ENCODE data around the gene FSD2. TPM values are rescaled to one million over a fixed set of nuclear protein-coding genes. Genes with fewer than 3 reads are reported as not detected.

FSD2 gene
- total RNA-seq, 4 donors from 2014 or later = not detected

DNA sequence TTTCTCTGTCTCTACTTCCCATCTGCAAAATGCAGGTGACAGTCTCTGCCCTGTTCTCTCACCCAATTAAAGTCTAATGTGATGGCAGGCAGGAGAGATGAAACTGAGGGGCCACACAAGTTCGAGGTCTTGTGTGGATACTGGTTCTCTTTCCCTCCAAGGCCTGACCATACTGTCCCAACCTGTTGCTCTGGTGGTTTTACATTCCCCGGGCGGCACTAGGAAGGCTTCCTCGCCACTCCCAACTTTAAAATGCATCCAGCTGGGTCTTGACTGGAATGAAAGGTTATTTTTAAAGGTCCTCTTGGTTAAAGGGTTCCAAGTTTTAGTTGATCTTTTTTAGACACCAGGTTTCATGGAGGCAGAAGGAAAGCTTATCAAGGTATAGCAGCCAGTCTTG is 40.8 kb upstream of the FSD2 start:
- Histone ChIP-seq H3K27ac (no peak overlapping the region), H3K27me3 (no peaks in the 10 kb centered on the region), H3K36me3 (peaks cover 0 to 2% (median 0%) of the 10 kb centered on the region in 3 donors), H3K4me3 (no peak overlapping the region), H3K4me1 (peaks cover 0 to 27% (median 7%) of the 10 kb centered on the region in 3 donors), H3K9me3 (no peaks in the 10 kb centered on the region)
- 48 to 74% methylated on average over 3 to 4 of the region's 4 CpGs for WGBS, 2 donors
- DNase-seq = no peak
- intact Hi-C loops (cut with DNase I) = no loop called here
- TF ChIP-seq, protein P1, sequence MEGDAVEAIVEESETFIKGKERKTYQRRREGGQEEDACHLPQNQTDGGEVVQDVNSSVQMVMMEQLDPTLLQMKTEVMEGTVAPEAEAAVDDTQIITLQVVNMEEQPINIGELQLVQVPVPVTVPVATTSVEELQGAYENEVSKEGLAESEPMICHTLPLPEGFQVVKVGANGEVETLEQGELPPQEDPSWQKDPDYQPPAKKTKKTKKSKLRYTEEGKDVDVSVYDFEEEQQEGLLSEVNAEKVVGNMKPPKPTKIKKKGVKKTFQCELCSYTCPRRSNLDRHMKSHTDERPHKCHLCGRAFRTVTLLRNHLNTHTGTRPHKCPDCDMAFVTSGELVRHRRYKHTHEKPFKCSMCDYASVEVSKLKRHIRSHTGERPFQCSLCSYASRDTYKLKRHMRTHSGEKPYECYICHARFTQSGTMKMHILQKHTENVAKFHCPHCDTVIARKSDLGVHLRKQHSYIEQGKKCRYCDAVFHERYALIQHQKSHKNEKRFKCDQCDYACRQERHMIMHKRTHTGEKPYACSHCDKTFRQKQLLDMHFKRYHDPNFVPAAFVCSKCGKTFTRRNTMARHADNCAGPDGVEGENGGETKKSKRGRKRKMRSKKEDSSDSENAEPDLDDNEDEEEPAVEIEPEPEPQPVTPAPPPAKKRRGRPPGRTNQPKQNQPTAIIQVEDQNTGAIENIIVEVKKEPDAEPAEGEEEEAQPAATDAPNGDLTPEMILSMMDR (IDR thresholded peaks at IDR 0.05) = no peak
- no peak for TF ChIP-seq POLR2A (IDR thresholded peaks at IDR 0.05)

DNA sequence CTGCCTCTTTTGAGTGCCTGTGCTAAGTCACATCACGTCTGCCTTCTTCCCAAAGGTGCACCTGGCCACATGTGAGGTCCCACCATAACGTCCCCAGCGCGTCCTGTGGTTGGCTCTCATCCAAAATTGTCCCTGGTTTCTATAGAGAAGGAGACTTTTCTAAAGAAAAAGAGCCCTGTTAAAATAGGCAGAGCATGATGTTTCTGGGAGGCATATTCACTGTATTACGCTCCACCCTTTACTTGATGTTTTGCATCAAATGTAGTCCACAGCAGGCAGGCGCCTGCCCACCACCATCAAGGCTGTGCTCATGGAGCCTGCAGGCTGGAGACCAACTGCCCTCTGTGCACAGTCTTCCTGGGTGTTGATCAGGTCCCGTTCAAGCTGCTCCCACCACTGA is 39.8 kb upstream of the FSD2 start:
- Histone ChIP-seq H3K27me3 (no peaks in the 10 kb centered on the region), H3K9me3 (no peaks in the 10 kb centered on the region), H3K36me3 (no peaks in the 10 kb centered on the region), H3K4me3 (no peak overlapping the region), H3K4me1 (peaks cover 0 to 24% (median 7%) of the 10 kb centered on the region in 3 donors), H3K27ac (no peak overlapping the region)
- no peak for DNase-seq
- TF ChIP-seq, protein P1 (IDR thresholded peaks at IDR 0.05) = no peak
- TF ChIP-seq POLR2A (IDR thresholded peaks at IDR 0.05) = no peak
- intact Hi-C loops (cut with DNase I) = no loop called here
- WGBS, 2 donors = 73 to 75% methylated on average over 7 of the region's 7 CpGs

DNA sequence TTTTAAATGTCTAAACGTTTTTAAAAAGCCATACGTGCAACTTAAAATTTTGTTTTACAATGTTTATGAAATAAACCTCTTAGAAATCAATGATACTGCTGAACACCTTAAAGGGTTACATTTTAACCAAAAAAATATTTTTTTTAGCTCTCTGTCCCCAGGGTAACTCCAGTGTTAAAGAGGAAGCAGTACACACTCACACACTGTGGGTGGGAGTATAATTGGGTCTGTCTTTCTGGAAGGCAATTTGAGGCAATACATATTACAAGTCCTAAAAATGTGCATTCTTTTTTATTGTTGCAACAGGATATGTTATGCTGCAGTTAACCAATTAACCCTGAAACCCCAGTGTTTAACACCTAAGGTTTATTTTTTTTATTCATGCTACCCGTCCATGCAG is 37.7 kb upstream of the FSD2 start:
- intact Hi-C loops (cut with DNase I) = no loop called here
- H3K4me3 ChIP-seq = no peak overlapping the region

DNA sequence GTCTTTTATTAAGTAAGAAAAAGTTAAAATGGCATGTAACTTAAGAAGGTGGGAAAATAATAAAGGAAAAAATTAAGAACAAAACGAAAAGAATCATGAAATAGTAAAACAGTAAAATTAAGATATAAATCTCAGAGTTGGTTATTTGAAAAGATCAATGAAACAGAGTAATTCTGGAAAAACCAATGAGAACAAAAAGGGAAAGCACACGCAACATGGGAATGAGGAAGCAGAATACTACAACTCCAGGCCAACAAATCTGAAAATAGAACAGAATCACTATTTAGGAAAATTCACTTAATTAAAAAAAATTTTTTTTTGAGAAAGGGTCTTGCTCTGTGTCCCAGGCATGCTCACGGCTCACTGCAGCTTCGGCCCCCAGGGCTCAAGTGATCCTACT is 34.3 kb upstream of the FSD2 start:
- no peak for TF ChIP-seq POLR2A (IDR thresholded peaks at IDR 0.05)
- TF ChIP-seq, protein P1 (IDR thresholded peaks at IDR 0.05) = no peak
- Histone ChIP-seq H3K27ac (no peak overlapping the region), H3K36me3 (peaks cover 11 to 42% (median 18%) of the 10 kb centered on the region in 3 donors), H3K4me3 (no peak overlapping the region), H3K9me3 (no peaks in the 10 kb centered on the region), H3K27me3 (no peaks in the 10 kb centered on the region), H3K4me1 (peaks cover 0 to 6% (median 0%) of the 10 kb centered on the region in 3 donors)
- WGBS, 2 donors = 91 to 95% methylated on average over 4 of the region's 4 CpGs
- no peak for DNase-seq
- intact Hi-C loops (cut with DNase I) = no loop called here

More for the DNA sequence above, 37.7 kb upstream of the FSD2 start:
- H3K4me1 ChIP-seq = peaks cover 0 to 6% (median 0%) of the 10 kb centered on the region in 3 donors
- WGBS, 2 donors = 80 to 87% methylated on average over 3 of the region's 3 CpGs
- no peak for TF ChIP-seq POLR2A (IDR thresholded peaks at IDR 0.05)
- H3K27me3 ChIP-seq = no peaks in the 10 kb centered on the region
- no peaks in the 10 kb centered on the region for H3K9me3 ChIP-seq
- H3K27ac ChIP-seq = no peak overlapping the region
- DNase-seq = no peak
- H3K36me3 ChIP-seq = peaks cover 0 to 8% (median 0%) of the 10 kb centered on the region in 3 donors

DNA sequence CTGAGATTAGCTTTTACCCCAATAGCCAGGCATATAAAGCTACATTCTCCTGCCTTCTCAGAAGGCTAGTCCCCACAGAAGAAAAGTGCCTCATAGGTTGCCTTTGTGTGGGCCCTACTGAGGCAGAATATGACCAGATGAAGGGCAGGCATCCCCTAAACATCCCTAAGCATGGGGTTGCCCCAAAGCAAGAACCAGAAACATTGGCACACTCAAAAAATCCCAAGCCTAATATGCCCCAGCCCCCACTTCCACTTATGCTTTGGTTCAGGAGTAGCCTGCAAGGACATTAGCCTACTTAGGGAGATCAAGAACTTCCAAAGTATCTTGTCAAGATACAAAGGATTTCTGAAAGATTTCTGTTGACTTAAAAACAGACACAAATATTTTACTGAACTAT is 33.3 kb upstream of the FSD2 start:
- H3K36me3 ChIP-seq = peaks cover 11 to 52% (median 20%) of the 10 kb centered on the region in 3 donors

More for the DNA sequence above, 33.3 kb upstream of the FSD2 start:
- Histone ChIP-seq H3K27me3 (no peaks in the 10 kb centered on the region), H3K27ac (no peak overlapping the region), H3K4me3 (no peak overlapping the region), H3K9me3 (no peaks in the 10 kb centered on the region), H3K4me1 (no peaks in the 10 kb centered on the region)
- intact Hi-C loops (cut with DNase I) = no loop called here
- DNase-seq = no peak
- TF ChIP-seq, protein P1 (IDR thresholded peaks at IDR 0.05) = no peak
- no peak for TF ChIP-seq POLR2A (IDR thresholded peaks at IDR 0.05)

Measured in esophagus squamous epithelium (tissue), 5 donors.